Stimulated activated CD8-positive, alpha-beta memory T cell treated with anti-CD3 and anti-CD28 coated beads, Interleukin-12 subunit alpha, Interleukin-12 subunit beta, amount 100 ng/mL, for 4 hours (primary cell): ENCODE measurements around the gene ACOT8.
"Not testable (repeated sequence)": the region's sequence is repeated elsewhere in the genome, so short reads cannot be mapped to it uniquely, and the experiment has no call there.

Experiments used
- DNase-seq: peaks from one replicate; pipeline ENCODE4 v3.0.0-alpha.2; 2020; ENCODE audit warnings: low read depth

Gene ACOT8

DNA sequence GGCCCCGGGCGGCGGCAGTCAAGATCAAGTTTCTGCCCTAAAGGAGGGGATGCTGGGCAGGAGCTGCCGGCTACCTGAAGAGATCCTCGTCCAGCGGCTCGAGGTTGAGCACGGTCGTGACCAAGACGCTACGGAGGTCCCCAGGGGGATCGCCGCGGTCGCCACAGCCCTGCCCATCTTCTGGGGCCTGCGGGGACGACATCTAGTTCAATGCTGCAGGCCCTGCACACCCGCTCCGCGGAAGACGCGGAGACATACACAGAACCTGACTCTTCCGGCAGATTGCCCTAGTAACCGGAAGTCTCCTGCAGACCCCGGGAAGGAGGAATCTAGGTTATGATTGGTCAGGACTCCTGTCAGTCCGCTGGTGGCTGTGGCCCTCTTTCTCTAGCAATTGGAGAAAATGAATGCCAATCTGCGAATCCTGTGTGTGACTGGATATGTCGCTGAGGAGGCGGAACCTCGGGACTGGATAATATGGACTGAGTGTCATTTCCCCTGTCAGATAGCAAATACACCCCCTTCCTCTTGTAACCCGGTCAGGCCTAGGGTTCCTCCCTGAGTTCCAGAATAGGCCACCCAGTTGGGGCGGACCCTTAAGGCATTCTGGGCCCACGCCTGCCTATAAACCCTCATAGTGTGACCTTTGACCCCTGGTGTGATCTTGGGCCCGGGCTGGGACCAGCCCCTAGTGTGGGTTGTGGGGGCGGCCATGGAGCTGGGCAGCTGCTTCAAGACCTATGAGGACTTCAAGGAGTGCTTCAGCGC, at the start of gene ACOT8, which contains the start of gene ZSWIM3:
ACOT8 (minus strand) TSS at position 279 of the 768 bp plus-strand sequence; CDS start at position 202, 77 bp downstream.
ZSWIM3 (plus strand) TSS at position 501 of the 768 bp plus-strand sequence; CDS start at position 713, 212 bp downstream.
- peak; percentile 72 for DNase-seq

DNA sequence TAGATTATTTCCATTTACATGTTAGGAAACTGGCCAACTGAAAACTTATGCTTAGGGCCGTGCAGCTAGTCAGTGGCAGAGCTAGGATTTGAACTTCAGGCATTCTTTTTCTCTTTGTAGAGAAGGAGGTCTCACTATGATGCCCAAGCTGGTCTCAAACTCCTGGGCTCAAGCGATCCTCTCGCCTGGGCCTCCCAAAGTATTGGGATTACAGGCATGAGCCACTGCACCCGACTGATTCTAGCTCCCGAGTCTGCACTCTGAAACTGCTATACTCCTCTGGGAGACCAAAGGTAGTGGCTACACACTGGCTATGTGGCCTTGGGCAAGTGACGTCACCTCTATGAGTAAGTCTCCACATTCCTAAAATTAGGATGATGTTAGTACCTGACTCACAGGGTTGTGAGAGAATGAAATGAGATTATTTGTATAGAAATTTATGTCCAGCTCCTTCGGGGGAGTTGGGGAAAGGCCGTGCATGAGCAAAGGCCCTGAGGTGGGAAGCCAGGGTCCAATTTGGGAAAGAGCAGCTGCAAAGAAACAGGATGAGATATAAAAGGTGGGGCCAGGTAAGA, 48.4 kb upstream of the ACOT8 start:
- no peak for DNase-seq

DNA sequence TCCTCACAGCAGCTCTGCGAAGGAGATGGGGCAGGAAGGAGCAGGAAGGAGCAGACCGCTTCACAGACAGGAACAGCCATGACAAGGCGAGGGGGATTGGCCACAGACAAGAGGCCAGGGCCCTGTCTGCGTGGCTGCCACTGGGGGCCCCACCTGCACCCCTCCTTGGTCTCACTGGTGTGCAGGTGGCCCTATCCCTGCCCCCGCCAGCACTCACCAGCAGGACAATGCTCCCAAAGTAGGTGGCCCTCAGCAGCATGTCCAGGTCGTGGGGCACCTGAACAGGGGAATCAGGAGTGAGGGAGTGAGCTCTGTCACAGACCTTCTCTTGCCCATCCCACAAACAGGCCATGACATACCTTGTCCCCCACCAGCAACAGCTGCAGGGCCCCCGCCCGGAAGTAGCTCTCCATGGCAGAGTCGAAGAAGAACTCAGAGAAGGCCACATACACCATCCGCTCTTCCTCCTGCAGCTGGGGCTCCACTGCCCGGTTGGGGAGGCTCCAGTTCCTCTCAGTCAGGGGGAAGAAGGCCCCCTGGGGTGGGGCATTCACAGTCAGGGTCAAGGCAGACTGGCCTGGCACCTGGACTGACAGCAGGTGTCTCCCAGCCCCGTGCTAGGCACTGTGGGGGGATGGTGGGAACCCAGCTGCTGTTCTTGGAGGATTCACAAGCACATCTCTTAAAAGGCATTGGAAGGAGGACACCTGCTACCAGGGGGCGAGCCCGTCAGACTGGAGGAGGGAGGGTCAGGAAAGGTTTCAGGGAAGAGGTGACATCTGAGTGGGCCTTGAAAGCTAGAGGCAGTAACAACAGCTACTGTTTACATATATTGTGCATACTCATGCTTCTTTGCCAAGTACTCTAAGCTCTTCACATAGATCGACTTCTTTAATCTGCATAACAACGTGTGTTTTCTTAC, 47.7 kb upstream of the ACOT8 start:
- no peak for DNase-seq

DNA sequence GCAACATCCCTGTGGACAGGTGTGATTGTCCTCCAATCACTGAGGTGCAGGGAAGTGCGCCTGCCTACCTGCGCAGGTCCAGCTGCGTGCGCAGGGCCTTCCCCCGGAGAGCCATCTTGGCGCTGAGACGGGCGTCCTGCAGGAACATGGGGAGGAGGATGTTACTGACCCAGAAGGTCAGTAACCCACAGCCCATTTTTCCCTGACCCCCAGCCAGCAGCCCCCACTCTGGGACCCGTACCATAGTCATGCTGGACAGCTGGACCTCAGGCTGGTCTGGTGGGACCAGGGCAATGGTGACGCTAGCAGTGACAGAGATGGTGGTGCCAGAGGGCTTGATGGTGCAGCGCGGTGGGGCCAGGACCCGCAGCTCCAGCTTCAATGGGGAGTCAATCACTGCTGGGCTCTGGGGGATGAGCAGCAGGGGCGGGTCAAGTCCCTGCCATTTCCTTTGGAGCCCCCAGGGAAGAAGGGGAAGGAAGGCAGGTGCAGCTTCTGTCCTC, 45.1 kb upstream of the ACOT8 start:
- DNase-seq = no peak

DNA sequence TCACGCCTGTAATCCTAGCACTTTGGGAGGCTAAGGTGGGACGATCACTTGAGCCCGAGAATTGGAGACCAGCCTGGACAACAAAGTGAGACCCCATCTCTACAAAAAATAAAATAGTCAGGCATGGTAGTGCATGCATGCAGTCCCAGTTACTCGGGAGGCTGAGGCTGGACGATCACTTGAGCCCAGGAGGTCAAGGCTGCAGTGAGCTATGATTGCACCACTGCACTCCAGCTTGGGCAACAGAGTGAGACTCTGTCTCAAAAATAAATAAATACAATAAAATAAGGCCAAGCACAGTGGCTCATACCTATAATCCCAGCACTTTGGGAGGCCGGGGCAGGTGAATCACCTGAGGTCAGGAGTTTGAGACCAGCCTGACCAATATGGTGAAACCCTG, 44.1 kb upstream of the ACOT8 start:
- DNase-seq = not testable (repeated sequence)

DNA sequence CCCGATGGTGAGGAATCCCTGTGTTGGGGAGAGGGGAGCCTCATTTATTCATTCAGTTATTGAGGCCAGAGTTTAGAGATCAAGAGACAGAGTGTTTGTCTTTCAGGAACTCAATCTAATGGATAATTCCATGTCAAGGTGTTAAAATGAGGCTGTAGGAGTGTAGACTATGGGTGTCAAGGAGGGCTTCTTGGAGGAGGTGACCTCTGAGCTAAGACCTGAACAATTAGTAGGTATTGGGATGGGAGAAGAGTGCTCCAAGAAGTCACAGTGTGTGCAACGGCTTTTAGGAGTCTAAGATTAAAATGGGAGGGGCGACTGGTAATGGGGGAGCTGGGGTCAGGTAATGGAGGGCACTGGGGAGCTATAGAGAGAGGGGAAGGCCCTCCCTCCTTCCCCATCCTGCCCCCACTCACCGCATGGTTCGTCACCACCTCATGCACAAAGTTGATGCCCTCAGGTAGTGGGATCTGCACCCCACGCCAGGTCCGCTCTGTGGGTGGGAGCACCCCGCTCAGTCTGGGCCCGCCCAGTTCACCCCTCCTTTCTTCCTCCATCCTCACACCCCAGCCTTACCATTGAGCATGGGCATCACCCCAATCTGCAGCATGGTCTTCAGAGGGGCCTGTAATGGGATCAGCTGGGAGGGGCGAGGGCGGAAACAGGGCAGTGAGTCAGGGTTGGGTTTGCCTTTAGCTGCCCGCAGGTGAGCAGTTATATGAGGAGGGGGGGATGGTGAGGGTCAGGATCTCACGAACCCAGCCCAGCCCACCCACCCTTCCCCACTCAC, 42.0 kb upstream of the ACOT8 start:
- DNase-seq = no peak

DNA sequence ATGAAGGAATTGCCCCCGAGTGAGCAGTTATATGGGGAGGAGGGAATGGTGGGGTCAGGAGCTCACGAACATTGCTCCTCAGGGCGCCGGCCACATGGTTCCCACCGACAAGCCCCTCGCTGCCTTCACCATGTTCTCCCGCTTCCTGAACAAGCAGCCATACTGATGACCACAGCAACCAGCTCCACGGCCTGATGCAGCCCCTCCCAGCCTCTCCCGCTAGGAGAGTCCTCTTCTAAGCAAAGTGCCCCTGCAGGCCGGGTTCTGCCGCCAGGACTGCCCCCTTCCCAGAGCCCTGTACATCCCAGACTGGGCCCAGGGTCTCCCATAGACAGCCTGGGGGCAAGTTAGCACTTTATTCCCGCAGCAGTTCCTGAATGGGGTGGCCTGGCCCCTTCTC, 41.1 kb upstream of the ACOT8 start:
- no peak for DNase-seq

DNA sequence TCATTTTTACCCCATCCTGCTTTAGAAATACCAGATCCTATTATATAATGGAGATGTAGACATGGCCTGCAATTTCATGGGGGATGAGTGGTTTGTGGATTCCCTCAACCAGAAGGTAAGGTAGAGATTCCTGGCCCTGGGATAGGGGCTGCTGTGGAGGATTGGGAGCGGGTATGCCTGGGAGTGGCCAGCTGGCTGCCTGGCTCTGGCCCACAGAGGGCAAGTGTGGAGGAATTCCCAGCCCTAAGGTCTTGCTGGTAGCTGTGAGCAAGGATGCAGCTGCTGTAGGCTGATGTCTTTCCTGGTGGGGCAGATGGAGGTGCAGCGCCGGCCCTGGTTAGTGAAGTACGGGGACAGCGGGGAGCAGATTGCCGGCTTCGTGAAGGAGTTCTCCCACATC, 40.5 kb upstream of the ACOT8 start:
- DNase-seq = no peak

DNA sequence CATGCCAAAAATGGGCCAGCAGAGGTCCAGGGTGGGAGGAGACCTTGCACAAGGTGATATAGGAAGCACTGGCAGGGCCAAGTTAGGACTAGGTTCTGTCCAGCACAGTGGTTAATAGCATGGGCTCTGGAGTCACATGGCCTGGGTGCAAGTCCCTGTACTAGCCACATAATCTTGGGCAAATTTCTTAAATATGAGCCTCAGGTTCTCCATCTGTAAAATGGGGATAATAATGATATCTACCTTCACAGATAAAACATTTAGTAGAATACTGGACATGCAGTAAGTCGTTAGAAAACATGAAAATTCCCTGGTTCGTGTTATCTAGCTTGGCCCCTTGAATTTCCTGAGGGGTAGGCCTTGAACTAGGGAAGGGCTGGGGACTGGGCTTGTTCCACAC, 40.1 kb upstream of the ACOT8 start:
- no peak for DNase-seq

DNA sequence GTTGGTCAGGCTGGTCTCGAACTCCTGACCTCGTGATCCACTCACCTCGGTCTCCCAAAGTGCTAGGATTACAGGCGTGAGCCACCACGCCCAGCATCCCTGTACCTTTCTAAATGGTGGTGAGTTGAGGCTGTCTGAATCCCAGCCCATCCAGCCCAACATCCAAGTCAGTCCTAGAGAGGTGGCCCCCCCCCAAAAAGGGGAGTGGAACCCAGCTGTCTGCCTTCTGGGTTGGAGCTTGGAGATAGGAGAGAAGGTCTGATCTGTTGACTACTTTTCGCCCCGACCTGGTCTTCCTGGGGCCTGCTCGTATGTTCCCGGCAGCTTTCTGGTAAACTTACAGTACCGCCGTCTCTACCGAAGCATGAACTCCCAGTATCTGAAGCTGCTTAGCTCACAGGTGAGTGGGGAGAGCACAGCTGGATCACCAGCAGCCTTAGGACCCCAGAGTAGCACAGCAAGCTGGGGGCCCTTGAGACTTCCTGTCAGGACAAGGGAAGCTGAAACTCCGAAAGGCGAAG, 39.5 kb upstream of the ACOT8 start:
- no peak for DNase-seq

DNA sequence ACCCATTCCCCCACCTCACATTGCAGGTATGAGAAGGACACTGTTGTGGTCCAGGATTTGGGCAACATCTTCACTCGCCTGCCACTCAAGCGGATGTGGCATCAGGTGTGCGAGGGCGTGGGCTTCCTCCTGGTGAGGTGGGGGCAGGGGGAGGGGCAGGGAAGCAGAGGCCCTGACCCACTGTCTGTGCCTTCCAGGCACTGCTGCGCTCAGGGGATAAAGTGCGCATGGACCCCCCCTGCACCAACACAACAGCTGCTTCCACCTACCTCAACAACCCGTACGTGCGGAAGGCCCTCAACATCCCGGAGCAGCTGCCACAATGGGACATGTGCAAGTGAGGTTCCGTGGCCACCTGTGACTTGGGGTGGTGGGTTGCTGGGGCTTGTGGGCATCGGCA, 37.6 kb upstream of the ACOT8 start:
- DNase-seq = no peak

DNA sequence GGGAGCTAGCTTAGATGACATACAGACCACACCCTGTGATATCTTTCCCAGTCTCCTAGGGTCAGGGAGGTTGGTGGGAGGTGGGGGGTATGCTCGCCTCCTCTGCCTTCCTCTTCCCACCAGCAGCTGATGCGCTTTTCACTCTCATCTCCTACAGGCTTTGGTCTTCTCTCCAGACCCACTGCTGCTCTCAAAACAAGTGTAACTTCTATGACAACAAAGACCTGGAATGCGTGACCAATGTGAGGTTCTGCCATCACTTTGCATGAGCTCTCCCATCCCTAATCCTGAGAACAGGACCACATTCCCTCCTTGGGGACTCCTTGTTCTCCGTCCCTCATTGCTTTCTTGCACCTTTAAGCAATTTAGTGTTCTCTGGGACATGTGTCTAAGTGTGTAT, 36.6 kb upstream of the ACOT8 start:
- no peak for DNase-seq

DNA sequence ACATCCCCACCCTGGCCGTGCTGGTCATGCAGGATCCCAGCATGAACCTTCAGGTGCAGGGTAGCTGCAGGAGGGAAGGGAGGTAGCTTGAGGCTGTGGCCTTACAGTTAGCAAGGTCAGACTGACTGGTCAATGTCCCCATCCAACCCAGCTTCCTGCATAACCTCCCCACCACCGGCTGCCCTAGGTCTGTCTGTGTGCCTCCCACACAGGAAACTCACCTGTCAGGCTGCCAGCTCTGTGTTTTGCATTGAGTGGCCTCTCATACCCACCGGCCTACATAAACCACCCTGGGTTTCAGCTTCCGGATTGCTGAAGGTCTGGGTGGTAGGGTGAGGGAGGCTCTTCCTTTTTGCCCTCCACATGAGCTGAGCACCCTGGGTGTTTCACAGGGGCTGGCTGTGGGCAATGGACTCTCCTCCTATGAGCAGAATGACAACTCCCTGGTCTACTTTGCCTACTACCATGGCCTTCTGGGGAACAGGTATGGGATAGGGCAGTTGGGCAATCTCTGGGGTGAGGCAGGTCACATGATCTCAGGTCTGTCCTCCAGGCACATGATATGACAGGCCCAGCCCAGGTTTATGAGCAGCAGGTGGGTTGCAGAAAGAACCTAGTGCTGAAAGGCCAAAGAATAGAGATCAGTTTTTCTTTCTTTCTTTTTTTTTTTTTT, 35.8 kb upstream of the ACOT8 start:
- no peak for DNase-seq

DNA sequence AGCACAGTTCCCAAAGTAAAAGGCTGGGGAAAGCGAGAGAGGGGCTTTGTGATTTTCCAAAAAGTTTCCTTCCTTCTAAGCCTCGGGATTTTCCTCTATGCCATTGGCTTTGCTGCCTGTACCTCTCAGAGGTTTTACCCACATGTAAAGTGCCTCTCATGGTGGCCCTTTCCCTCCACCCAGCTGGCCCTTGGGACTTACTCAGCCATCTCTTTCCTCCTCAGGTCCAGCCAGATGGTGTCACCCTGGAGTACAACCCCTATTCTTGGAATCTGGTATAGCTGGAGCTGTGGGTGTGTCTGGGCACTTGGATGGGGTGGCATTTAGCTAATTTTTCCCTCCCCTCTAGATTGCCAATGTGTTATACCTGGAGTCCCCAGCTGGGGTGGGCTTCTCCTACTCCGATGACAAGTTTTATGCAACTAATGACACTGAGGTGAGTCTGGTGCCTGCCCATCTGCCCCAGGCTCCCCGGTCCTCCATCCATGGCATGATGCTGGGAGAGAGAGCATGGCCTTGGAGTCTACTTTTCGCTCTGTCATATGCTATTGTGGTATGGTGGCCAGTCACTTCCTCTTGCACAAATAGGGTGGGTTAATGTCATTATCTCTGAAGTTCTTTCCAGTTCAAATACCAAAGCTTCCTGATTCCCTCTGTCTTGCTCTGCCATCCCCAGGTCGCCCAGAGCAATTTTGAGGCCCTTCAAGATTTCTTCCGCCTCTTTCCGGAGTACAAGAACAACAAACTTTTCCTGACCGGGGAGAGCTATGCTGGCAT, 35.0 kb upstream of the ACOT8 start:
- DNase-seq = no peak

DNA sequence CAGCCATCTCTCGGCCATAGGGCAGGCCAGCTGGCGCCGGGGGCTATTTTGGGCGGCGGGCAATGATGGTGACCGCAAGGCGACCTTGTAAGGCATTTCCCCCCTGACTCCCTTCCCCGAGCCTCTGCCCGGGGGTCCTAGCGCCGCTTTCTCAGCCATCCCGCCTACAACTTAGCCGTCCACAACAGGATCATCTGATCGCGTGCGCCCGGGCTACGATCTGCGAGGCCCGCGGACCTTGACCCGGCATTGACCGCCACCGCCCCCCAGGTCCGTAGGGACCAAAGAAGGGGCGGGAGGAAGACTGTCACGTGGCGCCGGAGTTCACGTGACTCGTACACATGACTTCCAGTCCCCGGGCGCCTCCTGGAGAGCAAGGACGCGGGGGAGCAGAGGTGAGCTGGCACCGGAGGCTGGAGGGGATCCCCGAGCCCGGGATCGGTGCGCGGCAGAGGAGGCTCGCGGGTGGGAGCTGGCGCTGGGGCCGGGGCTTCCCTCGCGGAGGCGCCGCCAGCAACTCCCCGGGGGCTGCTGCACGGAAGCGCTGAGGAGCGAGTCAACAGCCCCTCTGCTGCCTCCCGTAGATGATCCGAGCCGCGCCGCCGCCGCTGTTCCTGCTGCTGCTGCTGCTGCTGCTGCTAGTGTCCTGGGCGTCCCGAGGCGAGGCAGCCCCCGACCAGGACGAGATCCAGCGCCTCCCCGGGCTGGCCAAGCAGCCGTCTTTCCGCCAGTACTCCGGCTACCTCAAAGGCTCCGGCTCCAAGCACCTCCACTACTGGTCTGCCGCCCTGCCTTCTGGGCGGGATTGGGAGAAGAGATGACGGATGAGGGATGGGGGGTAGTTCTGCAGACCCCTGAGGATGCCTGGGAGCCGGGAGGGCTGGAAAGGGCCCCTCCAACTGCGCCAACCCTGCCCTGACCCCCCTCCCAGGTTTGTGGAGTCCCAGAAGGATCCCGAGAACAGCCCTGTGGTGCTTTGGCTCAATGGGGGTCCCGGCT, 34.1 kb upstream of the ACOT8 start, which contains the start of the genes CTSA and NEURL2:
CTSA (plus strand) TSS at position 351 of the 999 bp plus-strand sequence; CDS start at position 585, 234 bp downstream.
NEURL2 (minus strand) TSS at position 224 of the 999 bp plus-strand sequence; CDS start at position 7, 217 bp downstream.
- peak; percentile 73 for DNase-seq

DNA sequence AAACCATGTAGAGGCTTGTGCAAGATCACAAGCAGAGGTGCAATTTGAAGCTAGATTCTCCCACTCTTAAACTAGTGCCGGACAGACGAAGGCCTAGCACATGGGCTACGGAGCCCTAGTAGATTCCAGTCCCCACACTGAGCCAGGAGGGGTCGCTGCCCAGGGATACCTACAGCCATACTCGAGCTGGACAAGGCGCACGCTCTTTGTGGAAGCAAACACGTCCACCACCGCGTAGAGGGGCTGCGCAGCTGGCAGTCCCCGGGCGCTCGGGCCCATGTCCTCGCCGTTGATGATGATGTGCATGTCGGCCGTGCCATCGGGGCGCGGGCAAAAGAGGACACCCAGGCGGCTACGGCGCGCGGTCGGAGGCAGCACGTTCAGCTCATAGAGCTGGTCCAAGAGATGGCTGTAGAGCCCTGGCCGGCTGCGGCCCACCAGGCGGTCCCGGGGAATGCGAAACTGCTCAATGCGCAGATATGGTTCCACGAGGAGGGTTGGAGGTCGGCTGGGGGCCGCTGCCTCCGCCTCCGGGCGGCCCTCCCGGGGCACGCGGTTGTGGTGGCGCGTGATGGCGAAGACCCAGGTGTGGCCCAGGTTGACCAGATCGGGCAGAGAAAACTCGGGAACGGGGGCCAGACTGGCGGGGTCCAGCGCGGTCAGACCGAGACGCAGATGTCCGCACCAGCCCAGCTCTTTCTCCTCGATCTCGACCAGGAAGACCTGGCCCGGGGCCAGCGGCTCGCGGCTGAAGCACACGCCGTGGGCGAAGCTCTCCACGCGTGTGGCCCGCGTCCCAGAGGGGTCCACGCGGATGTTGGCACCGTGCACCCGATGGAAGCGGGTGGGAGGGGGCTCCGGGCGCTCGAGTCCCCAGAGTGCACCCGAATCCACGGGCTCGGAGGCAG, 33.1 kb upstream of the ACOT8 start:
- peak; percentile 19 for DNase-seq

DNA sequence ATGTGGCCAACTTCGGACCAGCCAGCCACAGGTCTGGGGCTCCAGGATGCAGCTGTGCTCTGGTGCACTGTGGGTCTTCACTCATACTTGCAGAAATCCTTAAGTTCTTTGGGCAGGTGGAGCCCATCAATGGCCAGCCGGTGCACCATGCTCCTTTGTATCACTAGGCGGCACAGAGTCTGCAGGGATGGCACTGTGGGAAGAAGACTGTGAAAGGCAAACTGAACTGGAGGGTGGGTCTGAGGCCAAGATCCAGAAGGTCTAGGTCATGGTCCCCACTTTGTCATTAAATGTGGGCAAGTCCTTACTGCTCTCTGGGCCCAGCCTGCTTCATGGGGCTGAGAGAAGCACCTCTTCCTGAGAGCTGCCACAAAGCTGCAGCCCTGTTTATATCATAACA, 31.5 kb upstream of the ACOT8 start:
- no peak for DNase-seq
